OCI-LY3 (cell line): Measurements from ENCODE around the gene SLC13A3.

ENCODE experiments used
- CTCF ChIP-seq: fragments of 200-600, 300-600 bp; sonication (generic); IDR thresholded peaks from 2 replicates; pipeline ENCODE4 v1.5.1; 2014; ENCODE audit warnings: antibody characterized with exemption, low read length, low read depth
- EZH2phosphoT487 ChIP-seq: fragments of 200-600 bp; shearing (Covaris generic); IDR thresholded peaks from 2 replicates; pipeline ENCODE4 v1.6.1; 2018; ENCODE audit warnings: antibody characterized with exemption, mixed run types, low read depth

- no peak for TF ChIP-seq CTCF
- no peak for TF ChIP-seq EZH2phosphoT487
These were observed 32.9 kb upstream of the SLC13A3 start for GRCh38 chr20:46683939-46684750.
